NAMALWA (cell line): ENCODE data around the gene SLCO3A1.
"Not testable (repeated sequence)": the region's sequence is repeated elsewhere in the genome, so short reads cannot be mapped to it uniquely, and the experiment has no call there.

Experiments used
- DNase-seq: peaks from one replicate; pipeline ENCODE4 v3.0.0-alpha.2; 2015; ENCODE audit warnings: low spot score

Gene SLCO3A1

GRCh38 chr15:92161039-92161670, 307.6 kb downstream of the SLCO3A1 start:
- peak; percentile 32 for DNase-seq

GRCh38 chr15:92162657-92163056, 309.1 kb downstream of the SLCO3A1 start:
- no peak for DNase-seq

- DNase-seq = no peak
These were observed 310.1 kb downstream of the SLCO3A1 start for GRCh38 chr15:92163641-92164040.

- DNase-seq = no peak
These were observed 311.0 kb downstream of the SLCO3A1 start for GRCh38 chr15:92164327-92165000.

- DNase-seq = no peak
These were observed 311.5 kb downstream of the SLCO3A1 start for GRCh38 chr15:92165001-92165346.

- no peak for DNase-seq
These were observed 312.5 kb downstream of the SLCO3A1 start for GRCh38 chr15:92166029-92166428.

GRCh38 chr15:92166751-92167405, 313.4 kb downstream of the SLCO3A1 start:
- no peak for DNase-seq

- no peak for DNase-seq
These were observed 313.9 kb downstream of the SLCO3A1 start for GRCh38 chr15:92167451-92167850.

- peak; percentile 6 for DNase-seq
These were observed 314.7 kb downstream of the SLCO3A1 start for GRCh38 chr15:92168066-92168683.

- DNase-seq = no peak
These were observed 317.4 kb downstream of the SLCO3A1 start for GRCh38 chr15:92170897-92171296.

GRCh38 chr15:92178911-92179310, 325.4 kb downstream of the SLCO3A1 start:
- no peak for DNase-seq

- DNase-seq = no peak
These were observed 330.6 kb downstream of the SLCO3A1 start for GRCh38 chr15:92184142-92184541.

GRCh38 chr15:92184679-92185230, 331.2 kb downstream of the SLCO3A1 start:
- DNase-seq = no peak

- DNase-seq = no peak
These were observed 334.5 kb downstream of the SLCO3A1 start for GRCh38 chr15:92187975-92188374.

GRCh38 chr15:92189166-92189565, 335.7 kb downstream of the SLCO3A1 start:
- DNase-seq = no peak

GRCh38 chr15:92195241-92195640, 341.7 kb downstream of the SLCO3A1 start:
- no peak for DNase-seq

- DNase-seq = no peak
These were observed 342.8 kb downstream of the SLCO3A1 start for GRCh38 chr15:92196342-92196741.

- DNase-seq = no peak
These were observed 344.2 kb downstream of the SLCO3A1 start for GRCh38 chr15:92197746-92198145.

- DNase-seq = no peak
These were observed 347.4 kb downstream of the SLCO3A1 start for GRCh38 chr15:92200891-92201290.

- no peak for DNase-seq
These were observed 351.8 kb downstream of the SLCO3A1 start for GRCh38 chr15:92205255-92205739.

- not testable (repeated sequence) for DNase-seq
These were observed 354.1 kb downstream of the SLCO3A1 start for GRCh38 chr15:92207601-92208000.
